ENCODE data around the gene CNNM2.

Gene CNNM2

GRCh38 chr10:102876747-102877153 is 41.3 kb upstream of the CNNM2 start:
- TF ChIP-seq TAF1 (IDR thresholded peaks at IDR 0.05; ENCODE audit: borderline replicate concordance, insufficient read depth, low read length): no peak
- no peak for TF ChIP-seq SIN3A (IDR thresholded peaks at IDR 0.05; ENCODE audit: borderline replicate concordance, insufficient read depth, low read length)
- TF ChIP-seq REST (IDR thresholded peaks at IDR 0.05; ENCODE audit: insufficient read depth in 1 of 2, low read depth in 2 of 2, low read length in 2 of 2): no peak
- no peak for TF ChIP-seq POLR2AphosphoS5 (IDR thresholded peaks at IDR 0.05; ENCODE audit: low read depth, low read length)
- TF ChIP-seq FOXP2 (optimal IDR thresholded peaks at IDR 0.05; ENCODE audit: borderline replicate concordance, extremely low read depth, extremely low read length, insufficient read depth): no peak

- TF ChIP-seq POLR2AphosphoS5 (IDR thresholded peaks at IDR 0.05; ENCODE audit: low read depth, low read length) (no peak), TAF1 (IDR thresholded peaks at IDR 0.05; ENCODE audit: borderline replicate concordance, insufficient read depth, low read length) (no peak), REST (IDR thresholded peaks at IDR 0.05; ENCODE audit: insufficient read depth in 1 of 2, low read depth in 2 of 2, low read length in 2 of 2) (no peak), SIN3A (IDR thresholded peaks at IDR 0.05; ENCODE audit: borderline replicate concordance, insufficient read depth, low read length) (no peak), FOXP2 (optimal IDR thresholded peaks at IDR 0.05; ENCODE audit: borderline replicate concordance, extremely low read depth, extremely low read length, insufficient read depth) (no peak)
Observed at GRCh38 chr10:102878629-102879028, 39.5 kb upstream of the CNNM2 start.

- TF ChIP-seq FOXP2 (optimal IDR thresholded peaks at IDR 0.05; ENCODE audit: borderline replicate concordance, extremely low read depth, extremely low read length, insufficient read depth) (no peak), REST (IDR thresholded peaks at IDR 0.05; ENCODE audit: insufficient read depth in 1 of 2, low read depth in 2 of 2, low read length in 2 of 2) (no peak), POLR2AphosphoS5 (IDR thresholded peaks at IDR 0.05; ENCODE audit: low read depth, low read length) (no peak), SIN3A (IDR thresholded peaks at IDR 0.05; ENCODE audit: borderline replicate concordance, insufficient read depth, low read length) (no peak), TAF1 (IDR thresholded peaks at IDR 0.05; ENCODE audit: borderline replicate concordance, insufficient read depth, low read length) (no peak)
Observed at GRCh38 chr10:102880256-102880655, 37.8 kb upstream of the CNNM2 start.

GRCh38 chr10:102888048-102888447 is 30.0 kb upstream of the CNNM2 start:
- TF ChIP-seq SIN3A (IDR thresholded peaks at IDR 0.05; ENCODE audit: borderline replicate concordance, insufficient read depth, low read length) (no peak), TAF1 (IDR thresholded peaks at IDR 0.05; ENCODE audit: borderline replicate concordance, insufficient read depth, low read length) (no peak), FOXP2 (optimal IDR thresholded peaks at IDR 0.05; ENCODE audit: borderline replicate concordance, extremely low read depth, extremely low read length, insufficient read depth) (no peak), REST (IDR thresholded peaks at IDR 0.05; ENCODE audit: insufficient read depth in 1 of 2, low read depth in 2 of 2, low read length in 2 of 2) (no peak), POLR2AphosphoS5 (IDR thresholded peaks at IDR 0.05; ENCODE audit: low read depth, low read length) (no peak)

Measured in PFSK-1 (cell line).